ES-I3 (cell line): ENCODE measurements around the gene ZNF77.
"Not testable (repeated sequence)": the region's sequence is repeated elsewhere in the genome, so short reads cannot be mapped to it uniquely, and the experiment has no call there.

Experiments used
- H3K36me3 ChIP-seq: 2 replicates; pipeline ENCODE4 v1.6.1; 2013; ENCODE audit warnings: mild to moderate bottlenecking, low read length, control low read depth, moderate library complexity; ENCODE audit not compliant: insufficient read depth
- H3K4me1 ChIP-seq: 2 replicates; pipeline ENCODE4 v1.6.1; 2013; ENCODE audit warnings: mild to moderate bottlenecking, control low read depth, low read length; ENCODE audit not compliant: insufficient read depth
- H3K9ac ChIP-seq: 2 replicates; pipeline ENCODE4 v1.6.1; 2013; ENCODE audit warnings: low read depth, mild to moderate bottlenecking, low read length, moderate library complexity
- H3K9me3 ChIP-seq: 2 replicates; pipeline ENCODE4 v1.6.1; 2013; ENCODE audit warnings: mild to moderate bottlenecking, low read length, moderate library complexity; ENCODE audit not compliant: control insufficient read depth, insufficient read depth

ZNF77 gene

DNA sequence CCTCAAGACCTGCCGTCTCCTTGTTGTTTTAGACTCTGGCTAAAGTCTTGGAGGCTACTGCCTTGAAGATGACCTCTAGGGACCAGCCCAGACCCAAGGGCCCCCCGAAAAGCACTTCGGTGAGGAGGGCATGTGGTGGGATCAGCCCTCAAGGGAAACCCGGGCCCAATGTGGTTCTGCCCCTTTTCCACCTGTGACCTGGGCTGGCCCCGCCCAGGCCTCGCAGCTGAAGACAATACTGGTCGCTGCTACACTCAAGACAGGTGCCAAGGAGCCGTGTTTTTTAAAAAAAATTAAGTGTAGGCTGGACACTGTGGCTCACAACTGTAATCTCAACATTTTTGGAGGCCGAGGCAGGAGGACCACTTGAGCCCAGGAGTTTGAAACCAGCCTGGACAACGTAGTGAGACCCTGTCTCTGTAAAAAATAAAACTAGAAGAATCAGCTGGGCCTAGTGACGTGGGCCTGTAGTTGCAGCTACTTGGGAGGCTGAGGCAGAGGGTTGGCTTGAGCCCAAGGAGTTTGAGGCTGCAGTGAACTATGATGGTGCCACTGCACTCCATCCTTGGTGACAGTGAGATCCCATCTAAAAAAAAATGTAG lies 33.5 kb upstream of the ZNF77 start:
- H3K36me3 ChIP-seq = no peaks in the 10 kb centered on the region
- no peak overlapping the region; the same call in 1 of the 2 replicates for H3K9ac ChIP-seq
- no peaks in the 10 kb centered on the region for H3K9me3 ChIP-seq
- H3K4me1 ChIP-seq = peaks cover 15% of the 10 kb centered on the region

DNA sequence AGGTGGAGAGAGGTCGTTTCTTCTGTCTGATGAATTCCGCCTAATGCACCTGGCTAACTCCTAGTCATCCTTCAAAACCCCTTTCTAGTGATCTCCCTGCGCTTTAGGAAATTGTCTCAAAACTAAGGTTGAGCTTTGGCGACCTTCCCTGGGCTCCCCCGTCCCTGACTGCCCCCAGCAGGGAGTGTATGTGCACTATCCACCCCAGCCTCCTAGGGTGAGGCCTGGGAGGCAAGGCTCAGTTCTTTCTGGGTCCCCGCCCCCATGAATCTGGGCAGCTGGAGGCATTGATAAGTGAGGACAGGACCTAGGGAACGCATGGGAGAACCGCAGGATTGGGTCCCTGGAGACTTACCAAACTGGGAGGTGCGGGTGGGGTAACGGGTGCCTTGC lies 33.0 kb upstream of the ZNF77 start:
- peaks cover 10% of the 10 kb centered on the region; the same call in 1 of the 2 replicates for H3K4me1 ChIP-seq
- no peaks in the 10 kb centered on the region for H3K9me3 ChIP-seq
- H3K9ac ChIP-seq = peak overlapping the region; percentile 45
- H3K36me3 ChIP-seq = no peaks in the 10 kb centered on the region

DNA sequence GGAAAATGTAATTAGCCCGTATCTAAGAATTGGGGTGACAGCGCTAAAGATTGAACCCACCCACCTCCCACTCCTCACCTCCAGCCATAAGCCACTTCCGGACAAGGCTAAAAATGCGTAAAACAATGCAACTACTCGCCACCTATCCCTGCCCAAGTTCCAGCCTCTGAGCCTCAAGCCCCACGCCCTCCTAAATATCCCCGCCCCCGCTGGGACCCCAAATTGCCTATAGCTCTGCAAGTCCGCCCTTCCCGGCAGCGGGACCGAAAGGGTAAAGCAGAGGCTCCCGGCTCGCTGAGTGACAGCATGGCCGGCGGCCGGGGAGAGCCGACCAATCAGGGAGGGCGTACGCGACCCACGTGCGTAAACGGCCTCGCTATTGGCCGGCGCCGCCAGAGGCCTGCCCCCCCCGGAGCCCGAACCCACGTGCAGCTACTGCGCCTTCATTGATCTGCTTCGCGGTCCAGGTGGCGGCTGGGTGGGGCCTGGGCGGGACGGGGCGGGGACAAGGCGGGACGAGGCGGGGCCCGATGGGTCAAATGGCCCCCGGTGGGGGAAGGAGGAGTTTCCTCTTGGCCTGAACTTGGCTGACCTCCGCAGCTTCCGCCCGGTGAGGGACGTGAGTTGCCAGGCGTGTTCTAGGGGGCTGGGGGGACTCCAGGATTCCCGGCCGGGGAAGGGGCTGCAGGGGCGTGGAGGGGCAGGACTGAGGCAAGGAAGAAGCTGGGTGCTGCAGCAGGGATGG lies 32.4 kb upstream of the ZNF77 start, which contains the start of gene TLE6:
TLE6 (plus strand) TSS at position 564 of the 745 bp plus-strand sequence. CDS start 670 bp downstream, outside the sequence.
- Histone ChIP-seq H3K36me3 (no peaks in the 10 kb centered on the region), H3K9ac (peak within 1 kb of the TSS; percentile 57), H3K4me1 (peaks cover 6% of the 10 kb centered on the region; the same call in 1 of the 2 replicates), H3K9me3 (no peaks in the 10 kb centered on the region)

DNA sequence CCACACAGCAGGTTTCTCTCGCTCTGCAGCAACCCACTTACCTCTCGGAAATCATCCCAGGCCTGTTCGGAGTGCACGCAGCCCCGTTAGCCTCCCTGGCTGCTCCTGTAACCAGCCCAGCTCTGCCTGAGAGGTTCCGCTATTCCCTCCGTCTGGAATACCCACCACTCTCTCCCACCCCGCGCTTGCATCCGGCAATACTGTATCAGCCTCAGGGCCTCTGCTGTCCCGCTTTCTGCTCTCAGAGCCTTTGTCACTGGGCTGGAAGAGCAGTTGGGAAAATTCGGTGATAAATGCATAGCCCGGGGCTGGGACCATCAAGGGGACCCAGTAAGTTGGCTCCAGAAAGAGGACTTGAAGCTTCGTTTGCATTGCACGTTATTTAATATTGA lies 31.8 kb upstream of the ZNF77 start:
- no peaks in the 10 kb centered on the region for H3K36me3 ChIP-seq
- peak overlapping the region; percentile 57; the same call in 1 of the 2 replicates for H3K9ac ChIP-seq
- peaks cover 6% of the 10 kb centered on the region; the same call in 1 of the 2 replicates for H3K4me1 ChIP-seq
- no peaks in the 10 kb centered on the region for H3K9me3 ChIP-seq

DNA sequence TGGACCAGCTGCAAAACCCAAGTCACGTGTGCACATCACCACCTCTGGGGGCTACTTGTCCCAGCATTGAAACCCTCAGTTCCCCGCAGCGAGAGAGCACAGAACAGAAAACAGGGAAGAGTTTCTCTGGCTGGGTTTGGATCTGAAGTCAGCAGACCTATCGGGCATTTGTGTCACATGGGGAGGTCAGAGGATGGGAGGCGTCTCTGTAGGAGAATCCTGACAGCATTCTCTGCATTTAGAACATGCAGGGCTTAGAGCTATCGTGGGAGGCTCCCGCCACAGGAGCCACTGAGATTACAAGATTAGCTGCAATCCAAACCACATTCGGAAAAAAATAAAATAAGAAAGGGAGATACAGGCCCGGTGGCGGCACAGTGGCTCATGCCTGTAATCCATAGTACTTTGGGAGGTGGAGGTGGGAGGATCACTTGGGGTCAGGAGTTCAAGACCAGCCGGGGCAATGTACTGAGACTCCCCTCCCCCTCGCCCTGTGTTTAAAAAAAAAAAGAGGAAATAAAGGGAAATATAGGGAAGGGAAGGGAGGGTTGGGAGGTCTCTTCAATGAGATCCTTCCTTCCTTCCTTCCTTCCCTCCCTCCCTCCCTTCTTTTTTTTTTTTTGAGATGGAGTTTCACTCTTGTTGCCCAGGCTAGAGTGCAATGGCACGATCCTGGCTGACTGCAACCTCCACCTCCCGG lies 29.7 kb upstream of the ZNF77 start:
- Histone ChIP-seq H3K4me1 (peaks cover 6% of the 10 kb centered on the region; the same call in 1 of the 2 replicates), H3K9ac (no peak overlapping the region), H3K9me3 (no peaks in the 10 kb centered on the region), H3K36me3 (no peaks in the 10 kb centered on the region)

DNA sequence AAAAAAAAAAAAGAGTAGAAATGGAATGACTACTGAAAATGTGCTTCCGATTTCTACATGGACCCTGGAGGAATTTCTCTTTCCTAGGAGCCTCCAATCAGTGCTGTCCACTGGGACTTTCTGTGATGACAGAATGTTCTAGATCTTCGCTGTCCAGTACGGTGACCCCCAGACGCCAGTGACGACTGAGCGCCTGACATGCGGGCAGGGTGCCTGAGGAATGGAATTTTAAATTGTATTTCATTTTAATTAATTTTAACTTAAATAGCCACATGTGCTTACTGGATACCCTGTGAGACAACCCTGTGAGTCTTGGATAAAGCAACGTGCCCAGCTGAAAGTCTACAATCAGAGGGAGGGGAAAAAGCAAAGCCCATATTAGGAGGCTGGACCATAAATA lies 28.5 kb upstream of the ZNF77 start:
- H3K9ac ChIP-seq = no peak overlapping the region
- peaks cover 6% of the 10 kb centered on the region; the same call in 1 of the 2 replicates for H3K4me1 ChIP-seq
- H3K9me3 ChIP-seq = no peaks in the 10 kb centered on the region
- no peaks in the 10 kb centered on the region for H3K36me3 ChIP-seq

DNA sequence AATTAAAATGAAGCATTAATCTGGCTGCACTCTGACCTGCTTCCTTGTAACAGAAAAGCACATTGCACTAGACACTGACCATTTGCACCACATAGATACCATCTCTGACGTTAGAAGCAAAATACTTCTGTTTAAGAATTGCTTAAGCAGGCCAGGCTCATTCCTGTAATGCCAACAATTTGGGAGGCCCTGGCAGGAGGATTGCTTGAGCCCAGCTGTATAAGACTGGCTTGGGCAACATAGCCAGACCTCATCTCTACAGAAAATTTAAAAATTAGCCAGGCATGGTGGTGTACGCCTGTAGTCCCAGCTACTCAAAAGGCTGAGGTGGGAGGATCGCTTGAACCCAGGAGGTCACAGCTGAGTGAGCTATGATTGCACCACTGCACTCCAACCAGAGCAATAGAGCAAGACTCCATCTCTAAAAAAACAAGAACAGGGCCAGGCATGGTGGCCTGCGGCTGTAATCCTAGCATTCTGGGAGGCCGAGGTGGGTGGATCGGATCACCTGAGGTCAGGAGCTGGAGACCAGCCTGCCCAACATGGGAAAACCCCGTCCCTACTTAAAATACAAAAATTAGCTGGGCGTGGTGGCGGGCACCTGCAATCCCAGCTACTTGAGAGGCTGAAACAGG lies 25.5 kb upstream of the ZNF77 start:
- Histone ChIP-seq H3K9me3 (no peaks in the 10 kb centered on the region), H3K9ac (no peak overlapping the region), H3K36me3 (no peaks in the 10 kb centered on the region), H3K4me1 (no peaks in the 10 kb centered on the region; the same call in 1 of the 2 replicates)

DNA sequence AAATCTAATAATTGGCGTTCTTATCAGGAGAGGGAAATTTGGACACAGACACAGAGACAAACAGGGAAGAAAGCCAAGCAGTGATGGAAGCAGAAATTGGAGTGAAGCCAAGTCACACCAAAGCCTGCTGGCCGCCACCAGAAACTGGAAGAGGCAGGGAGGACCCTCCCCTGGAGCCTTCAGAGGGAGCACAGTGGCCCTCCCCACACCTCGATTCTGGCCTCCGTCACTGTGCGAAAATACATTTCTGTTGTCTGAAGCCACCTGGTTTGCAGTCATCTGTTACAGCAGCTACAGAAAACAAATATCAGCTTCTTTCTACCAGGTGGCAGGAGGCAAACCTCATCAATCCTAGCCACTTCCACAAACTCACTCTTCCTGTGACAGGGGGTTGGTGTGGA lies 24.3 kb upstream of the ZNF77 start:
- Histone ChIP-seq H3K36me3 (no peaks in the 10 kb centered on the region), H3K4me1 (no peaks in the 10 kb centered on the region; the same call in 1 of the 2 replicates), H3K9ac (no peak overlapping the region), H3K9me3 (no peaks in the 10 kb centered on the region)

DNA sequence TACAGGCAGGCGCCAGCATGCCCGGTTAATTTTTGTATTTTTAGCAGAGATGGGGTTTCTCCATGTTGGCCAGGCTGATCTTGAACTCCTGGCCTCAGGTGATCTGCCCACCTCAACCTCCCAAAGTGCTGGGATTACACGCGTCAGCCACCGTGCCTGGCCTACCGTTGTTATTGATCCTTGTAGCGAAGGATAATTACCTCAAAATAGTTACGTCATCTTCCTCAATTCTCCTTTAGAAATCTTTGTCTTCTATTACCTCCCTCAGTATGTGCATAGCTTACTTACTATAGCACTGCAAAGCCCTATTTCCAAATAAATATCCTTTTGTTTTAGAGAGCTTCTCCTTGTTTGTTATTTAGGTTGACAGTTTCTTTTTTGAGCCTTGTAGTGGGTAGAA lies 23.2 kb upstream of the ZNF77 start:
- Histone ChIP-seq H3K4me1 (no peaks in the 10 kb centered on the region), H3K36me3 (no peaks in the 10 kb centered on the region), H3K9ac (no peak overlapping the region), H3K9me3 (no peaks in the 10 kb centered on the region)

DNA sequence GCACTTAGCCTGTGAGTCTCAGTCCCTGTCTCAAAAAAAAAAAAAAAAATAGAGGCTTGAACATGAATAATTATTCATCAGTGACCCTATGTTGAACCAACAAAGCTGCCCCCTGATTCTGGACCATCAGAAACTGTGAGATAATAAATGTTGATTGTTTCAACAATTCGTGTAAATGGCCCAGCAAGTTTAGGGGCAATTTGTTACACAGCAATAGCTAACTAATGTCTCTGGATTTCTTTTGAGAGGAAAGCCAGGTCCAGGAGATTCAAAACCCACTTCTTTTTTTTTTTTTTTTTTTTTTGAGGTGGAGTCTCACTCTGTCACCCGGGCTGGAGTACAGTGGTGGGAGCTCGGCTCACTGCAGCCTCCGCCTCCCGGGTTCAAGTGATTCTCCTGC lies 20.1 kb upstream of the ZNF77 start:
- no peaks in the 10 kb centered on the region for H3K4me1 ChIP-seq
- H3K9ac ChIP-seq = no peak overlapping the region
- no peaks in the 10 kb centered on the region for H3K36me3 ChIP-seq
- H3K9me3 ChIP-seq = no peaks in the 10 kb centered on the region

DNA sequence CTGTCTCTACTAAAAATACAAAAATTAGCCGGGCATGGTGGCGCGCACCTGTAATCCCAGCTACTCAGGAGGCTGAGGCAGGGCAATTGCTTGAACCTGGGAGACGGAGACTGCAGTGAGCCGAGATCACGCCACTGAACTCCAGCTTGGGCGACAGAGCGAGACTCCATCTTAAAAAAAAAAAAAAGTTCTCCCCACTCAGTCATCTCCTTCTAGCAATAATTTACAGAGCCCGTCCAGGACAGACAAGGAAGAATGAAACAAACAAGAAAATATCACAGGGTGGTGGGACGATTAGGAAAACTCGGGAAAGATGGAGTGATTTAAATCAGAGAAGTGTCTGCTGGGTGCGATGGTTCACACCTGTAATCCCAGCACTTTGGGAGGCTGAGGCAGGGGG lies 18.9 kb upstream of the ZNF77 start:
- H3K9me3 ChIP-seq, H3K4me1 ChIP-seq, H3K36me3 ChIP-seq, H3K9ac ChIP-seq: not testable (repeated sequence)

DNA sequence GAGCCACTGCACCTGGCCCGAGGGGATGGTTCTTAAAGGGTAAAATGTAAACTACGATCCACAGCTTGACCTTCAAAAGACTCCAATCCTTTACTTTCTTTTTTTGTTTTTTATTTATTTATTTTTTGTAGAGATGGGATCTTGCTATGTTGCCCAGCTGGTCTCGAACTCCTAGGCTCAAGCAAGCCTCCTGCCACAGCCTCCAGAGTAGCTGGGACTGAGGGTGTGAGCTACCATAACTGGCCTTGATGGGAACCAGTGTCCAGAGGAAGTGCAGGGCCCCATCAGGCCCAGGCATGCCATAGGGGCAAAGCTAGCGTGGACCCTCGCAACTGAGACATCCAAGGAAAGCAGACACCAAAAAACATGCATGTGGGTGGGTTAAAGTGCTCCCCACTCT lies 18.4 kb upstream of the ZNF77 start:
- no peaks in the 10 kb centered on the region for H3K36me3 ChIP-seq
- no peak overlapping the region for H3K9ac ChIP-seq
- no peaks in the 10 kb centered on the region for H3K4me1 ChIP-seq
- H3K9me3 ChIP-seq = no peaks in the 10 kb centered on the region

DNA sequence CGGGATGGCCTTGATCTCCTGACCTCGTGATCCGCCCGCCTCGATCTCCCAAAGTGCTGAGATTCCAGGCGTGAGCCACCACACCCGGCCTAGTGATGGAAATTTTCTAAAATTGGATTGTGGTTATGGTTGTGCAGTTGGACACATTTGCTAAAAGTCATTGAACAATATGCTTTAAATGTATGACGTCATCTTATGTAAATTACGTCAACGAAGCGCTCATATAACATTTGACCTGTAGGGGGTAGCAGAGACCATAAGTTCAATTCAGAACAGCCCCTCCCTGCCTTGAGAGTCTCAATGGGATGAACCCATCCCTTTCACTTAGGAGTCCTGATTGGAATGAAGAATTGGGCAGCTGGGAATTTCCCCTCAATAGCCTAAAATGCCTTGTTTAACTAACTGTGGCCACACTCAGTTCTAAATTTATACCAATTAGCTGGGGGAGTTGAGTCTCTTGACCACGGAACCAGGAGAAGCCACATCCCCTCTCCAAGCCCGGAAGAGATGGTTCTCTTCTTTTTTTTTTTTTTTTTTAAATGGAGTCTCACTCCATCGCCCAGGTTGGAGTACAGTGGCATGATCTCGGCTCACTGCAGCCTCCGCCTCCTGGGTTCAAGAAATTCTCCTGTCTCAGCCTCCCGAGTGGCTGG lies 17.4 kb upstream of the ZNF77 start:
- Histone ChIP-seq H3K4me1 (no peaks in the 10 kb centered on the region), H3K9me3 (no peaks in the 10 kb centered on the region), H3K36me3 (no peaks in the 10 kb centered on the region), H3K9ac (no peak overlapping the region)

DNA sequence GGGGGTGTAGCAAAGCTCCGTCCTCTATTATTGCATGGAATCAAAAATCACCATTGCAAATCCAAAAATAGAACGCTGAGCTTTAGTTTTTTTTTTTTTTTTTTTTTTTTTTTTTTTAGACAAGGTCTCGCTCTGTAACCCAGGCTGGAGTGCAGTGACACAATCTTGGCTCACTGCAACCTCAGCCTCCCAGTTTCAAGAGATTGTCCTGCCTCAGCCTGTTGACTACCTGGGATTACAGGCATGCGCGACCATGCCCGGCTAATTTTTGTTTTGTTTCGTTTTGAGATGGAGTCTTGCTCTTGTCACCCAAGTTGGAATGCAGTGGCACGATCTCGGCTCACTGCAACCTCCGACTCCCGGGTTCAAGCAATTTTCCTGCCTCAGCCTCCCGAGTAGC lies 15.3 kb upstream of the ZNF77 start:
- Histone ChIP-seq H3K4me1 (no peaks in the 10 kb centered on the region), H3K9ac (no peak overlapping the region), H3K9me3 (no peaks in the 10 kb centered on the region), H3K36me3 (no peaks in the 10 kb centered on the region)
